HG03097 (cell line): ENCODE results near the gene LMBR1L.

Experiments used
- ATAC-seq: cut with Tn5 transposase; IDR thresholded peaks from one replicate; pipeline ENCODE4 v1.9.1; 2021; ENCODE audit not compliant: unreplicated experiment, low FRiP score

The LMBR1L gene

GRCh38 chr12:49055092-49055491, 55.6 kb downstream of the LMBR1L start:
- no peak for ATAC-seq

- ATAC-seq = no peak
Observed at GRCh38 chr12:49054524-49054923, 56.1 kb downstream of the LMBR1L start.

GRCh38 chr12:49054096-49054495, 56.6 kb downstream of the LMBR1L start:
- no peak for ATAC-seq

GRCh38 chr12:49052451-49053208, 58.0 kb downstream of the LMBR1L start:
- ATAC-seq = no peak

- ATAC-seq = no peak
Observed at GRCh38 chr12:49051777-49052438, 58.7 kb downstream of the LMBR1L start.

GRCh38 chr12:49051373-49051764, 59.3 kb downstream of the LMBR1L start:
- ATAC-seq = no peak

- no peak for ATAC-seq
Observed at GRCh38 chr12:49050507-49051372, 59.9 kb downstream of the LMBR1L start.

- ATAC-seq = no peak
Observed at GRCh38 chr12:49049566-49050224, 61.0 kb downstream of the LMBR1L start.

- ATAC-seq = no peak
Observed at GRCh38 chr12:49048953-49049352, 61.7 kb downstream of the LMBR1L start.
